Endodermal cell (in vitro differentiated cells): ENCODE measurements around the gene PLEKHA8. TPM values are rescaled to one million over a fixed set of nuclear protein-coding genes. Genes with fewer than 3 reads are reported as not detected.

Experiments used
- DNase-seq: peaks from one replicate; pipeline ENCODE4 v3.0.0-alpha.2; 2017
- H3K27ac ChIP-seq: 2 replicates; pipeline ENCODE4 v1.5.1; 2013; ENCODE audit warnings: mild to moderate bottlenecking, low read depth, low read length, moderate library complexity
- H3K27me3 ChIP-seq: 2 replicates; pipeline ENCODE4 v1.6.1; 2013; ENCODE audit warnings: mild to moderate bottlenecking, low read length, moderate library complexity; ENCODE audit not compliant: insufficient read depth, control insufficient read depth, poor library complexity, severe bottlenecking
- H3K36me3 ChIP-seq: 2 replicates; pipeline ENCODE4 v1.7.0; 2013; ENCODE audit warnings: mild to moderate bottlenecking, low read length, moderate library complexity; ENCODE audit not compliant: control insufficient read depth, insufficient read depth
- H3K4me1 ChIP-seq: one replicate; pipeline ENCODE4 v1.7.0; 2013; ENCODE audit warnings: low read length; ENCODE audit not compliant: control insufficient read depth, insufficient read depth
- H3K4me3 ChIP-seq: 2 replicates; pipeline ENCODE4 v1.5.1; 2013; ENCODE audit warnings: mild to moderate bottlenecking, low read length, moderate library complexity
- H3K9ac ChIP-seq: 2 replicates; pipeline ENCODE4 v1.6.1; 2013; ENCODE audit warnings: mild to moderate bottlenecking, low read length, moderate library complexity; ENCODE audit not compliant: poor library complexity, severe bottlenecking; ENCODE audit errors: extremely low read depth
- H3K9me3 ChIP-seq: 2 replicates; pipeline ENCODE4 v1.6.1; 2013; ENCODE audit warnings: mild to moderate bottlenecking, low read length, moderate library complexity; ENCODE audit not compliant: control insufficient read depth
- H3K27ac Mint-ChIP-seq: 2 replicates; pipeline ENCODE4 v1.8.0; 2020; ENCODE audit warnings: mixed read lengths
- H3K27me3 Mint-ChIP-seq: 2 replicates; pipeline ENCODE4 v1.8.0; 2021; ENCODE audit warnings: mild to moderate bottlenecking, mixed read lengths; ENCODE audit not compliant: insufficient read depth
- H3K36me3 Mint-ChIP-seq: 2 replicates; pipeline ENCODE4 v1.8.0; 2020; ENCODE audit warnings: low read depth, mixed read lengths
- H3K4me1 Mint-ChIP-seq: 2 replicates; pipeline ENCODE4 v1.8.0; 2020; ENCODE audit warnings: mixed read lengths
- H3K4me3 Mint-ChIP-seq: 2 replicates; pipeline ENCODE4 v1.8.0; 2020; ENCODE audit warnings: mild to moderate bottlenecking, moderate library complexity, mixed read lengths
- H3K9me3 Mint-ChIP-seq: 2 replicates; pipeline ENCODE4 v1.8.0; 2020; ENCODE audit warnings: mild to moderate bottlenecking, mixed read lengths
- CTCF ChIP-seq: fragments of 200-600 bp; sonication (generic); conservative IDR thresholded peaks from 2 replicates; pipeline ENCODE4 v1.5.0; 2021; ENCODE audit warnings: antibody characterized with exemption, mild to moderate bottlenecking
- WGBS, 2 experiments: methylation state at CpG; one replicate each; pipeline versions ENCODE4 v1.1.5 to v1.1.7; 2013; ENCODE audit warnings: missing lambda C conversion rate in 2 of 2, mixed read lengths in 1 of 2; ENCODE audit not compliant: insufficient coverage in 1 of 2, insufficient read length in 1 of 2; 5-methylcytosine and 5-hydroxymethylcytosine counted together
- total RNA-seq, 2 donors: library from RNA; stranded (reverse); fragmentation: NEBNext Ultra II Directional in 1 of 2; extraction: Animal tissue kit (Norgen Biotek cat#: 25700) in 1 of 2; gene quantifications; 2 replicates in 1 of 2; 3 replicates in 1 of 2; pipeline ENCODE4 v1.2.1, GENCODE V29; 2021

Gene PLEKHA8
- total RNA-seq, 2 donors from 2014 or later: 37.7 to 42.2 TPM

GRCh38 chr7:30136117-30136731 is 108.0 kb downstream of the PLEKHA8 start:
- 11 to 13% methylated on average over 6 to 36 of the region's 36 CpGs for WGBS, 2 experiments
- H3K4me3 Mint-ChIP-seq: peak overlapping the region; percentile 81
- H3K9me3 Mint-ChIP-seq: no peaks in the 10 kb centered on the region
- H3K27me3 Mint-ChIP-seq: peaks cover 41% of the 10 kb centered on the region
- Histone ChIP-seq H3K9me3 (no peaks in the 10 kb centered on the region), H3K36me3 (no peaks in the 10 kb centered on the region), H3K4me1 (peaks cover 5% of the 10 kb centered on the region), H3K27me3 (peaks cover 43% of the 10 kb centered on the region), H3K27ac (no peak overlapping the region), H3K9ac (no peak overlapping the region), H3K4me3 (peak overlapping the region; percentile 84)
- H3K36me3 Mint-ChIP-seq: no peaks in the 10 kb centered on the region
- no peak for DNase-seq
- no peak for TF ChIP-seq CTCF
- H3K27ac Mint-ChIP-seq: peak overlapping the region; percentile 17
- no peaks in the 10 kb centered on the region for H3K4me1 Mint-ChIP-seq

- TF ChIP-seq CTCF: no peak
- Mint-ChIP-seq H3K9me3 (no peaks in the 10 kb centered on the region), H3K36me3 (no peaks in the 10 kb centered on the region), H3K27me3 (peaks cover 41% of the 10 kb centered on the region), H3K4me3 (peak overlapping the region; percentile 81), H3K4me1 (no peaks in the 10 kb centered on the region), H3K27ac (no peak overlapping the region)
- Histone ChIP-seq H3K9ac (no peak overlapping the region), H3K27me3 (peaks cover 43% of the 10 kb centered on the region), H3K4me3 (peak overlapping the region; percentile 84), H3K27ac (no peak overlapping the region), H3K9me3 (no peaks in the 10 kb centered on the region), H3K36me3 (no peaks in the 10 kb centered on the region), H3K4me1 (peaks cover 5% of the 10 kb centered on the region)
- no peak for DNase-seq
- whole genome bisulfite sequencing, 2 experiments: 85 to 89% methylated on average over 5 to 7 of the region's 7 CpGs
These were observed 108.7 kb downstream of the PLEKHA8 start for GRCh38 chr7:30136743-30137485.

- H3K4me1 ChIP-seq: no peaks in the 10 kb centered on the region
- no peak overlapping the region for H3K27ac ChIP-seq
- peaks cover 27% of the 10 kb centered on the region for H3K27me3 ChIP-seq
- peaks cover 8% of the 10 kb centered on the region for H3K4me1 Mint-ChIP-seq
- H3K36me3 ChIP-seq: no peaks in the 10 kb centered on the region
- no peak for TF ChIP-seq CTCF
- H3K4me3 ChIP-seq: no peak overlapping the region
- peaks cover 22% of the 10 kb centered on the region for H3K27me3 Mint-ChIP-seq
- no peaks in the 10 kb centered on the region for H3K9me3 Mint-ChIP-seq
- H3K36me3 Mint-ChIP-seq: no peaks in the 10 kb centered on the region
- DNase-seq: no peak
- no peak overlapping the region for H3K4me3 Mint-ChIP-seq
- H3K27ac Mint-ChIP-seq: no peak overlapping the region
- whole genome bisulfite sequencing, 2 experiments: 90% methylated on average over 4 of the region's 4 CpGs; no CpG with 5 or more reads in 1 of the 2 experiments
- no peak overlapping the region for H3K9ac ChIP-seq
- H3K9me3 ChIP-seq: no peaks in the 10 kb centered on the region
These were observed 111.7 kb downstream of the PLEKHA8 start for GRCh38 chr7:30139836-30140384.
